Kidney (tissue), 14 donors: ENCODE measurements around the gene TRIM60. TPM values are rescaled to one million over a fixed set of nuclear protein-coding genes. Genes with fewer than 3 reads are reported as not detected.
"Not testable (repeated sequence)": the region's sequence is repeated elsewhere in the genome, so short reads cannot be mapped to it uniquely, and the experiment has no call there.

Experiments
- DNase-seq, 5 donors: peaks; one replicate each; pipeline ENCODE4 v3.0.0-alpha.2; 2013 to 2020
- FAIRE-seq: peaks from 2 replicates; lab custom pipeline; 2012; peaks lifted over from hg19 to GRCh38; lab: Jason Lieb, UNC
- H3K27ac ChIP-seq, 2 donors: one replicate each; pipeline ENCODE4 v1.7.0; 2013; ENCODE audit warnings: low read depth in 2 of 2, low read length in 2 of 2, inconsistent platforms in 1 of 2
- H3K27me3 ChIP-seq: one replicate; pipeline ENCODE4 v1.7.1; 2013; ENCODE audit warnings: low read length, inconsistent platforms; ENCODE audit not compliant: control insufficient read depth, insufficient read depth
- H3K36me3 ChIP-seq, 3 donors: one replicate each; pipeline versions ENCODE4 v1.7.0 to v1.7.1; 2013; ENCODE audit warnings: low read length in 3 of 3, control low read depth in 1 of 3, inconsistent platforms in 1 of 3; ENCODE audit not compliant: insufficient read depth in 3 of 3, control insufficient read depth in 2 of 3
- H3K4me1 ChIP-seq, 3 donors: one replicate each; pipeline versions ENCODE4 v1.7.0 to v1.7.1; 2013; ENCODE audit warnings: low read length in 3 of 3, inconsistent platforms in 1 of 3, low read depth in 1 of 3; ENCODE audit not compliant: control insufficient read depth in 2 of 3, insufficient read depth in 2 of 3
- H3K4me3 ChIP-seq, 3 donors: one replicate each; pipeline versions ENCODE4 v1.7.0 to v1.8.1; 2013; ENCODE audit warnings: low read length in 3 of 3, control low read depth in 1 of 3, inconsistent platforms in 1 of 3
- H3K9ac ChIP-seq, 3 donors: one replicate each; pipeline versions ENCODE4 v1.7.0 to v1.7.1; 2013; ENCODE audit warnings: low read length in 3 of 3, control low read depth in 1 of 3, inconsistent platforms in 1 of 3
- H3K9me3 ChIP-seq, 3 donors: one replicate each; pipeline versions ENCODE4 v1.7.0 to v1.7.1; 2013; ENCODE audit warnings: low read length in 3 of 3, control low read depth in 1 of 3, inconsistent platforms in 1 of 3; ENCODE audit not compliant: control insufficient read depth in 2 of 3, insufficient read depth in 1 of 3
- intact Hi-C: fragments of 100-400 bp; cut with DNase I; formaldehyde crosslinking; loops from one replicate; pipeline ENCODE4 v1.11.1; 2022
- polyA plus RNA-seq: library from polyadenylated mRNA; stranded (reverse); fragments of 350-450 nt; fragmentation: Illumina TruSeq; extraction: RNeasy Lipid Tissue Mini Kit (QIAGEN cat#74804); gene quantifications from one replicate; pipeline ENCODE4 v1.2.3, GENCODE V29; 2014; ENCODE audit warnings: low read depth, low replicate concordance; ENCODE audit not compliant: insufficient read depth
- total RNA-seq: library from RNA; stranded (reverse); fragmentation: NEBNext Ultra II Directional; extraction: Animal tissue kit (Norgen Biotek cat#: 25700); gene quantifications from one replicate; pipeline ENCODE4 v1.2.1, GENCODE V29; 2021
- TF ChIP-seq, protein P1 (sequence below): IDR thresholded peaks from 3 replicates; pipeline ENCODE4 v1.5.1; 2012; ENCODE audit warnings: mild to moderate bottlenecking, moderate library complexity, borderline replicate concordance; ENCODE audit not compliant: insufficient read depth; ENCODE audit errors: extremely low read depth
- donor health status: control.
- donor health status: control.
- donor health status: control.
- donor health status: control.
- donor health status: control.
- donor health status: DM: yes; HTN: yes; CAD: no.
- donor health status: Normal renal cell carcinoma (clear cell type).

The TRIM60 gene
- total and polyA plus RNA-seq, 2 donors from 2014 or later = not detected

DNA sequence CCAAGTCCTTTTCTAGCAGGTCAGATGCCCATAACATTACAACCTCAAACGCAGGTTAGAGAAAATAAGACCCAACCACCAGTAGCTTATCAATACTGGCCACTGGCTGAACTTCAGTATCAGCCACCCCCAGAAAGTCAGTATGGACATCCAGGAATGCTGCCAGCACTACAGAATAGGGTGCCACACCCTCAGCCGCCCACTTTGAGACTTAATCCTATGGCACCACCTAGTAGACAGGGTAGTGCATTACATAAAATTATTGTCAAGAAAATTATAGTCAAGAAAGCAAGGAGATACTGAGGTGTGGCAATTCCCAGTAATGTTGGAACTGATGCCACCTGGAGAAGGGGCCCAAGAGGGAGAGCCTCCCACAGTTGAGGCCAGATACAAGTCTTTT lies 34.5 kb upstream of the TRIM60 start:
- Histone ChIP-seq H3K27me3 (no peaks in the 10 kb centered on the region), H3K9ac (no peak overlapping the region), H3K36me3 (no peaks in the 10 kb centered on the region), H3K9me3 (no peaks in the 10 kb centered on the region), H3K4me1 (no peaks in the 10 kb centered on the region), H3K4me3 (no peak overlapping the region), H3K27ac (no peak overlapping the region)
- FAIRE-seq = no peak
- TF ChIP-seq, protein P1, sequence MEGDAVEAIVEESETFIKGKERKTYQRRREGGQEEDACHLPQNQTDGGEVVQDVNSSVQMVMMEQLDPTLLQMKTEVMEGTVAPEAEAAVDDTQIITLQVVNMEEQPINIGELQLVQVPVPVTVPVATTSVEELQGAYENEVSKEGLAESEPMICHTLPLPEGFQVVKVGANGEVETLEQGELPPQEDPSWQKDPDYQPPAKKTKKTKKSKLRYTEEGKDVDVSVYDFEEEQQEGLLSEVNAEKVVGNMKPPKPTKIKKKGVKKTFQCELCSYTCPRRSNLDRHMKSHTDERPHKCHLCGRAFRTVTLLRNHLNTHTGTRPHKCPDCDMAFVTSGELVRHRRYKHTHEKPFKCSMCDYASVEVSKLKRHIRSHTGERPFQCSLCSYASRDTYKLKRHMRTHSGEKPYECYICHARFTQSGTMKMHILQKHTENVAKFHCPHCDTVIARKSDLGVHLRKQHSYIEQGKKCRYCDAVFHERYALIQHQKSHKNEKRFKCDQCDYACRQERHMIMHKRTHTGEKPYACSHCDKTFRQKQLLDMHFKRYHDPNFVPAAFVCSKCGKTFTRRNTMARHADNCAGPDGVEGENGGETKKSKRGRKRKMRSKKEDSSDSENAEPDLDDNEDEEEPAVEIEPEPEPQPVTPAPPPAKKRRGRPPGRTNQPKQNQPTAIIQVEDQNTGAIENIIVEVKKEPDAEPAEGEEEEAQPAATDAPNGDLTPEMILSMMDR = no peak
- no peak for DNase-seq
- intact Hi-C loops = no loop called here

DNA sequence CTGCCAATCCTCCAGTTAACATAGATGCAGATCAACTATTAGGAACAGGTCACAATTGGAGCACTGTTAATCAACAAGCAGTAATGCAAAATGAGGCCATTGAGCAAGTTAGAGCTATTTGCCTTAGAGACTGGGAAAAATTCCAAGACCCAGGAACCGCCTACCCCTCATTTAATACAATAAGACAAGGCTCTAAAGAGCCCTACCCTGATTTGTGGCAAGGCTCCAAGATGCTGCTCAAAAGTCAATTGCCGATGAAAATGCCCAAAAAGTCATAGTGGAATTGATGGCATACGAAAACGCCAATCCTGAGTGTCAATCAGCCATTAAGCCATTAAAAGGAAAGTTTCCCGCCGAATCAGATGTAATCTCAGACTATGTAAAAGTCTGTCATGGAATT lies 33.9 kb upstream of the TRIM60 start:
- H3K4me3 ChIP-seq = no peak overlapping the region
- TF ChIP-seq, protein P1 = no peak
- H3K9ac ChIP-seq = no peak overlapping the region
- no peaks in the 10 kb centered on the region for H3K36me3 ChIP-seq
- intact Hi-C loops = no loop called here
- no peak overlapping the region for H3K27ac ChIP-seq
- DNase-seq (no peak), FAIRE-seq (no peak)
- no peaks in the 10 kb centered on the region for H3K27me3 ChIP-seq
- H3K4me1 ChIP-seq = no peaks in the 10 kb centered on the region
- H3K9me3 ChIP-seq = no peaks in the 10 kb centered on the region

DNA sequence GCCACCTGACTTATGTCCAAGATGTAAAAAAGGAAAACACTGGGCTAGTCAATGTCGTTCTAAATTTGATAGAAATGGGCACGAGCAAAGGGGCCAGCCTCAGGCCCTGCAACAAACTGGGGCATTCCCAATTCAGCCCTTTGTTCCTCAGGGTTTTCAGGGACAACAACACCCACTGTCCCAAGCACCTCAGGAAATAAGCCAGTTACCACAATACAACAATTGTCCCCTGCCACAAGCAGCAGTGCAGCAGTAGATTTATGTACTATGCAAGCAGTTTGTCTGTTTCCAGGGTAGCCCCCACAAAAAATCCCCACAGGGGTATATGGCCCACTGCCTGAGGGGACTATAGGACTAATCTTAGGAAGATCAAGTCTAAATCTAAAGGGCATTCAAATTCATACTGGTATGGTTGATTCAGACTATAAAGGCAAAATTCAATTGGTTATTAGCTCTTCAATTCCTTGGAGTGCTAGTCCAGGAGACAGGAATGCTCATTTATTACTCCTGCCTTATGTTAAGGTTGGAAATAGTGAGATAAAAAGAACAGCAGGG lies 33.2 kb upstream of the TRIM60 start:
- DNase-seq, intact Hi-C loops, H3K9me3 ChIP-seq, H3K4me3 ChIP-seq, H3K27ac ChIP-seq, H3K27me3 ChIP-seq, H3K36me3 ChIP-seq, H3K4me1 ChIP-seq, FAIRE-seq, H3K9ac ChIP-seq: not testable (repeated sequence)

DNA sequence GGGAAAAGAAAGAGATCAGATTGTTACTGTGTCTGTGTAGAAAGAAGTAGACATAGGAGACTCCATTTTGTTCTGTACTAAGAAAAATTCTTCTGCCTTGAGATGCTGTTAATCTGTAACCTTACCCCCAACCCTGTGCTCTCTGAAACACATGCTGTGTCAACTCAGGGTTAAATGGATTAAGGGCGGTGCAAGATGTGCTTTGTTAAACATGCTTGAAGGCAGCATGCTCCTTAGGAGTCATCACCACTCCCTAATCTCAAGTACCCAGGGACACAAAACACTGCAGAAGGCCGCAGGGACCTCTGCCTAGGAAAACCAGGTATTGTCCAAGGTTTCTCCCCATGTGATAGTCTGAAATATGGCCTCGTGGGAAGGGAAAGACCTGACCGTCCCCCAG lies 29.8 kb upstream of the TRIM60 start:
- H3K4me3 ChIP-seq, H3K4me1 ChIP-seq, H3K36me3 ChIP-seq, H3K9ac ChIP-seq, FAIRE-seq, H3K9me3 ChIP-seq, H3K27me3 ChIP-seq, H3K27ac ChIP-seq, intact Hi-C loops, DNase-seq: not testable (repeated sequence)
